Central memory CD4-positive, alpha-beta T cell (primary cell): ENCODE measurements around the gene TPR.

Source experiments
- DNase-seq: peaks from one replicate; pipeline ENCODE4 v3.0.0; 2022

TPR gene

GRCh38 chr1:186326009-186326408 lies 49.0 kb downstream of the TPR start:
- no peak for DNase-seq

GRCh38 chr1:186325239-186325638 lies 49.8 kb downstream of the TPR start:
- DNase-seq, result peak; percentile 4

- no peak for DNase-seq
Observed at GRCh38 chr1:186323865-186324264, 51.2 kb downstream of the TPR start.

- no peak for DNase-seq
Observed at GRCh38 chr1:186315570-186315969, 59.5 kb downstream of the TPR start.

GRCh38 chr1:186311375-186312051 lies 63.5 kb downstream of the TPR start:
- DNase-seq, result no peak

GRCh38 chr1:186310307-186310706 lies 64.7 kb downstream of the TPR start:
- DNase-seq, result no peak

- DNase-seq, result no peak
Observed at GRCh38 chr1:186308264-186309060, 66.6 kb downstream of the TPR start.

GRCh38 chr1:186307445-186307844 lies 67.6 kb downstream of the TPR start:
- no peak for DNase-seq

- no peak for DNase-seq
Observed at GRCh38 chr1:186306533-186306932, 68.5 kb downstream of the TPR start.

GRCh38 chr1:186304982-186305949 lies 69.8 kb downstream of the TPR start:
- peak; percentile 14 for DNase-seq

GRCh38 chr1:186303911-186304310 lies 71.1 kb downstream of the TPR start:
- DNase-seq, result peak; percentile 28

- DNase-seq, result no peak
Observed at GRCh38 chr1:186302381-186302920, 72.6 kb downstream of the TPR start.

- no peak for DNase-seq
Observed at GRCh38 chr1:186301448-186301847, 73.6 kb downstream of the TPR start.

GRCh38 chr1:186300056-186300455 lies 75.0 kb downstream of the TPR start:
- DNase-seq, result no peak

GRCh38 chr1:186299570-186299969 lies 75.5 kb downstream of the TPR start:
- DNase-seq, result no peak

- no peak for DNase-seq
Observed at GRCh38 chr1:186298851-186299250, 76.2 kb downstream of the TPR start.

GRCh38 chr1:186297439-186298045 lies 77.5 kb downstream of the TPR start:
- DNase-seq, result no peak

GRCh38 chr1:186295980-186296379 lies 79.1 kb downstream of the TPR start, which contains the start of gene PRG4:
PRG4 (plus strand) TSS chr1:186296279.
- no peak for DNase-seq

GRCh38 chr1:186292875-186293274 lies 82.2 kb downstream of the TPR start:
- DNase-seq, result no peak

GRCh38 chr1:186291271-186291670 lies 83.8 kb downstream of the TPR start:
- DNase-seq, result no peak

GRCh38 chr1:186289943-186290545 lies 85.0 kb downstream of the TPR start:
- DNase-seq, result no peak
